Loucy (cell line): ENCODE measurements around the gene MPI.

Experiments
- H2AFZ ChIP-seq: fragments of 200-600 bp; sonication (generic); 2 replicates; pipeline ENCODE4 v1.6.0; 2016; ENCODE audit warnings: antibody characterized with exemption, mild to moderate bottlenecking, low read length, moderate library complexity
- H3F3A ChIP-seq: fragments of 200-600 bp; 2 replicates; pipeline ENCODE4 v1.6.0; 2016; ENCODE audit warnings: antibody characterized with exemption, low read depth, mild to moderate bottlenecking
- H3K27me3 ChIP-seq: fragments of 200-600 bp; sonication (generic); 2 replicates; pipeline ENCODE4 v1.6.1; 2014; ENCODE audit warnings: low read length, mild to moderate bottlenecking; ENCODE audit not compliant: insufficient read depth, poor library complexity, severe bottlenecking
- H3K36me3 ChIP-seq: fragments of 200-600 bp; sonication (generic); 2 replicates; pipeline ENCODE4 v1.6.1; 2016; ENCODE audit warnings: low read length; ENCODE audit not compliant: insufficient read depth
- H3K4me1 ChIP-seq: fragments of 200-600 bp; sonication (generic); 2 replicates; pipeline ENCODE4 v1.5.1; 2014; ENCODE audit warnings: low read length, mild to moderate bottlenecking; ENCODE audit not compliant: insufficient read depth, poor library complexity, severe bottlenecking
- H3K4me2 ChIP-seq: fragments of 200-600 bp; sonication (generic); 2 replicates; pipeline ENCODE4 v1.6.0; 2014; ENCODE audit warnings: antibody characterized with exemption, low read length, low read depth, mild to moderate bottlenecking; ENCODE audit not compliant: poor library complexity, severe bottlenecking
- H3K4me3 ChIP-seq: fragments of 200-600 bp; sonication (generic); 2 replicates; pipeline ENCODE4 v1.5.1; 2014; ENCODE audit warnings: low read length, mild to moderate bottlenecking, mixed read lengths; ENCODE audit not compliant: poor library complexity, severe bottlenecking
- H3K79me2 ChIP-seq: fragments of 200-600 bp; sonication (generic); 2 replicates; pipeline ENCODE4 v1.6.1; 2014; ENCODE audit warnings: low read length; ENCODE audit not compliant: insufficient read depth
- H3K9ac ChIP-seq: fragments of 200-600 bp; sonication (generic); 2 replicates; pipeline ENCODE4 v1.6.0; 2014; ENCODE audit warnings: mild to moderate bottlenecking, low read depth, low read length, moderate library complexity; ENCODE audit not compliant: poor library complexity, severe bottlenecking
- H3K9me2 ChIP-seq: fragments of 200-600 bp; sonication (generic); replicated peaks from 2 replicates; pipeline ENCODE4 v1.6.1; 2016; ENCODE audit warnings: low read depth, low read length, mixed read lengths
- H3K9me3 ChIP-seq: fragments of 200-600 bp; sonication (generic); 2 replicates; pipeline ENCODE4 v1.6.1; 2014; ENCODE audit warnings: mild to moderate bottlenecking, antibody characterized with exemption, low read length, low read depth; ENCODE audit not compliant: insufficient read depth
- H4K20me1 ChIP-seq: fragments of 200-600 bp; sonication (generic); 2 replicates; pipeline ENCODE4 v1.6.0; 2014; ENCODE audit warnings: antibody characterized with exemption, low read length, mild to moderate bottlenecking; ENCODE audit not compliant: insufficient read depth, poor library complexity, severe bottlenecking
- EZH2phosphoT487 ChIP-seq: fragments of 200-600 bp; IDR thresholded peaks from 2 replicates; pipeline ENCODE4 v1.6.1; 2018; ENCODE audit warnings: antibody characterized with exemption, mild to moderate bottlenecking, moderate library complexity, borderline replicate concordance
- TF ChIP-seq, protein P1 (sequence below): fragments of 200-600 bp; sonication (generic); conservative IDR thresholded peaks from 2 replicates; pipeline ENCODE4 v1.5.1; 2014; ENCODE audit warnings: mild to moderate bottlenecking, antibody characterized with exemption, low read length

The MPI gene

DNA sequence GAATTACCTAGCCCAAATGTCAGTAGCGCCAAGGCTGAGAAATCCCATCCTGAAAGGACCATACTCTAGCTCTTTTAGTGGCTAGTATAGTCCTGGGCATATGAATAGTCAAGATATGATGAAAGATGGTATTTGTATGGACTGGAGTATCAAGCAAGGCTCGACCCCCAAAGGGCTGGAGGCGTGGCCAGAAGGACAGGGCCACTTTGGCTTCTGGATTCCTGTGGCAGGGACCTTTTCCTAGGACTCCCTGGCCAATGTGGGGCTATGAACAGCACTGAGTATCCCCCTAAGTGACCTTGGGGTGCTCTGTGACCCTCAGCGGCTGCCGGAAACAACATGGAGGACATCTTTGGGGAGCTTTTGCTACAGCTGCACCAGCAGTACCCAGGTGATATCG lies 6.0 kb downstream of the MPI start:
- Histone ChIP-seq H3K36me3 (no peaks in the 10 kb centered on the region; the same call in 1 of the 2 replicates), H3K9me3 (no peaks in the 10 kb centered on the region), H3F3A (no peaks in the 10 kb centered on the region), H3K27me3 (no peaks in the 10 kb centered on the region), H3K79me2 (peaks cover 8% of the 10 kb centered on the region; the same call in 1 of the 2 replicates), H2AFZ (no peak overlapping the region), H3K4me3 (no peak overlapping the region), H3K9me2 (no peaks in the 10 kb centered on the region), H3K4me2 (no peak overlapping the region), H3K9ac (no peak overlapping the region), H4K20me1 (no peaks in the 10 kb centered on the region), H3K4me1 (peaks cover 15% of the 10 kb centered on the region)
- no peak for TF ChIP-seq EZH2phosphoT487
- TF ChIP-seq, protein P1, sequence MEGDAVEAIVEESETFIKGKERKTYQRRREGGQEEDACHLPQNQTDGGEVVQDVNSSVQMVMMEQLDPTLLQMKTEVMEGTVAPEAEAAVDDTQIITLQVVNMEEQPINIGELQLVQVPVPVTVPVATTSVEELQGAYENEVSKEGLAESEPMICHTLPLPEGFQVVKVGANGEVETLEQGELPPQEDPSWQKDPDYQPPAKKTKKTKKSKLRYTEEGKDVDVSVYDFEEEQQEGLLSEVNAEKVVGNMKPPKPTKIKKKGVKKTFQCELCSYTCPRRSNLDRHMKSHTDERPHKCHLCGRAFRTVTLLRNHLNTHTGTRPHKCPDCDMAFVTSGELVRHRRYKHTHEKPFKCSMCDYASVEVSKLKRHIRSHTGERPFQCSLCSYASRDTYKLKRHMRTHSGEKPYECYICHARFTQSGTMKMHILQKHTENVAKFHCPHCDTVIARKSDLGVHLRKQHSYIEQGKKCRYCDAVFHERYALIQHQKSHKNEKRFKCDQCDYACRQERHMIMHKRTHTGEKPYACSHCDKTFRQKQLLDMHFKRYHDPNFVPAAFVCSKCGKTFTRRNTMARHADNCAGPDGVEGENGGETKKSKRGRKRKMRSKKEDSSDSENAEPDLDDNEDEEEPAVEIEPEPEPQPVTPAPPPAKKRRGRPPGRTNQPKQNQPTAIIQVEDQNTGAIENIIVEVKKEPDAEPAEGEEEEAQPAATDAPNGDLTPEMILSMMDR: no peak

DNA sequence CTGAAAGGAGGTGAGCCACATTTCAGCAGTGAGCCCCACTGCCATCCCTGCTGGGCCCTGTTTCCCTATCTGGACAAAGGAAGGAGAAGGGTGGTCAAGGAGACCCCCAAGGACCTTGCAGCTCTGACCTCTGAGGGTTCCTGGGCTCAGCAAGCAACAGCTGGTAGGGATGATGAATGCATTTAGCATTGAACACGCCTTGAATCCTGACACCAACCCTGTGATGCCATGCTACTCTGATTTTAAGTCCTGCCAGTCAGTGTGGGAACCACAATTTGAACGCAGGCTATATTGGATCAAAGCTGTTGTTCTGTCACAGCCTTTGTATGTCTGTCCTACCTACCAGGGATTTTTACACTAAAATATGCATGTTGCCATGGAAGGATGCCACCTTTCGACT lies 6.5 kb downstream of the MPI start:
- Histone ChIP-seq H3K9me3 (no peaks in the 10 kb centered on the region), H3F3A (no peaks in the 10 kb centered on the region), H3K9me2 (no peaks in the 10 kb centered on the region), H3K36me3 (no peaks in the 10 kb centered on the region; the same call in 1 of the 2 replicates), H3K79me2 (peaks cover 3% of the 10 kb centered on the region; the same call in 1 of the 2 replicates), H2AFZ (no peak overlapping the region), H3K4me2 (no peak overlapping the region), H3K27me3 (no peaks in the 10 kb centered on the region), H3K4me1 (peaks cover 14% of the 10 kb centered on the region), H3K9ac (no peak overlapping the region), H3K4me3 (no peak overlapping the region), H4K20me1 (no peaks in the 10 kb centered on the region)
- TF ChIP-seq EZH2phosphoT487: no peak
- TF ChIP-seq, protein P1: no peak

DNA sequence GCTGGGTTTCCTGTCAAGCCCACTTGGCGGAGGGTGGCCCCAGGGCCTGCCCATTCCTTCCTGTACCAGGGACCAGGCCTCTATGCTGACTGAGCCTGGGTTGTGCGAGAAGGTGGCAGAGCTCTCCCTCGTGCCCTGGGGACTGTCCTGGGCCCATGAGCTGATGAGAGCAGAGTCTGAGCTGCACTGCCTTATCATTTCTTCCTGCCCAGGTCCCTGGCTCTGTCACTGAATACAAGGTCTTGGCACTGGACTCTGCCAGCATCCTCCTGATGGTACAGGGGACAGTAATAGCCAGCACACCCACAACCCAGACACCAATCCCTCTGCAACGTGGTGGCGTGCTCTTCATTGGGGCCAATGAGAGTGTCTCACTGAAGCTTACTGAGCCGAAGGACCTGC lies 7.5 kb downstream of the MPI start:
- peaks cover 11% of the 10 kb centered on the region for H3K4me1 ChIP-seq

More for the DNA sequence above, 7.5 kb downstream of the MPI start:
- Histone ChIP-seq H3K9ac (no peak overlapping the region), H4K20me1 (no peaks in the 10 kb centered on the region), H3K36me3 (peaks cover 1% of the 10 kb centered on the region; the same call in 1 of the 2 replicates), H3K9me2 (no peaks in the 10 kb centered on the region), H3K4me2 (no peak overlapping the region), H2AFZ (no peak overlapping the region), H3K9me3 (no peaks in the 10 kb centered on the region), H3K27me3 (no peaks in the 10 kb centered on the region), H3K4me3 (no peak overlapping the region), H3F3A (no peaks in the 10 kb centered on the region), H3K79me2 (no peaks in the 10 kb centered on the region)
- TF ChIP-seq, protein P1: no peak
- TF ChIP-seq EZH2phosphoT487: no peak
